ENCODE measurements around the gene NT5DC2. TPM values are rescaled to one million over a fixed set of nuclear protein-coding genes. Genes with fewer than 3 reads are reported as not detected.

NT5DC2 gene
- total RNA-seq (1 to 10 TPM; 5.5 to 5.8 TPM), polyA plus RNA-seq (1 to 10 TPM in 1 of 2 donors, not detected in 1; 1.3 TPM)

DNA sequence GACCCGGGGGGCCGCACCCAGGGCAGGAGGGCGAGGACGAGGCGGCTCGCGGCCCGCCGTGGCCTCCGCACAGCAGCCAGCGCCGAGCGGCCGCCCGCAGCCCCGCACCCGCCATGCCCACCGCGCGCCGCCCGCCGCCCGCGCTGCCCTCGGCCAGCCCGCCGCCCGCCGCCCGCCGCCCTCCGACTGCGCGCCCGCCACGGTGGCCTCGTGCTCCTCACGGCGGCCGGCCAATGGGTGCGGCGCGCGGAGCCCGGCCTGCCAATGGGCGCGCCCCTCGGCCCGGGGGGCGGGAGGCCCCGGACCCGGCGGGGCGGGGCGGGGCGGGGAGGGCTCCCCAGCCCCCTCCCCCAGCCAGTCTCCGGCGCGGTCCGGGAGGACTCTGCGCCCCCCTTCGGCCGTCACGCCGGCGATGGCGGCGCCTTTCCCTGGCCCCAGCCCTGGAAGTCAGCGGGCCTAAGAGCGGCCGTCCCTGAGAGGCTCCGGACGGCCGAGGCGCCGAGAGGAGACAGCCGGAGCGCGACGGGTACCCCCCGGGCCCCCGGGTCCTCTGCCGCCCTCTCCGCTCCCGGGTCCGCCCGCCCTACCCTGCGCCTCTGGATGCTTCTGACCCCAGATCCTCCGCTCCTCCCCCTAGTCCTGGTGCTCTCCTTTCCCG is at the start of gene NT5DC2:
NT5DC2 (minus strand) TSS at position 235 of the 658 bp plus-strand sequence; CDS start at position 115, 120 bp downstream.
- DNase-seq: peak in 4 of 5 donors; percentile 47 to 61 (median 54)
- H3K27ac Mint-ChIP-seq: peak within 1 kb of the TSS in 4 of 7 donors; percentile 64 to 94 (median 74)
- intact Hi-C loops (cut with micrococcal nuclease): no loop called here
- peaks cover 17 to 44% (median 33%) of the 10 kb centered on the region in 4 donors for H3K4me1 Mint-ChIP-seq
- H3K9me3 Mint-ChIP-seq: peaks cover 0 to 3% (median 0%) of the 10 kb centered on the region in 8 donors
- peak within 1 kb of the TSS in 1 of 2 donors; percentile 49 for H3K4me3 ChIP-seq (ENCODE audit: low read length in 2 of 2)
- POLR2A ChIA-PET (ENCODE audit: partially characterized antibody): no interaction called here
- peaks cover under 1 to 4% of the 10 kb centered on the region in 2 donors for H3K36me3 Mint-ChIP-seq
- H3K9me3 ChIP-seq (ENCODE audit: control insufficient read depth in 1 of 2, low read length in 2 of 2): no peaks in the 10 kb centered on the region
- CTCF ChIA-PET (ENCODE audit: partially characterized antibody): no interaction called here
- no peaks in the 10 kb centered on the region for H3K27me3 Mint-ChIP-seq
- H3K27ac ChIP-seq (ENCODE audit: low read depth, low read length): peak within 1 kb of the TSS; percentile 14
- H3K4me1 ChIP-seq (ENCODE audit: insufficient read depth, low read length): peaks cover 31% of the 10 kb centered on the region
- no peaks in the 10 kb centered on the region for H3K27me3 ChIP-seq (ENCODE audit: insufficient read depth, low read length)
- peak within 1 kb of the TSS; percentile 66 to 98 (median 78) for H3K4me3 Mint-ChIP-seq
- H3K36me3 ChIP-seq (ENCODE audit: insufficient read depth, low read length): no peaks in the 10 kb centered on the region

DNA sequence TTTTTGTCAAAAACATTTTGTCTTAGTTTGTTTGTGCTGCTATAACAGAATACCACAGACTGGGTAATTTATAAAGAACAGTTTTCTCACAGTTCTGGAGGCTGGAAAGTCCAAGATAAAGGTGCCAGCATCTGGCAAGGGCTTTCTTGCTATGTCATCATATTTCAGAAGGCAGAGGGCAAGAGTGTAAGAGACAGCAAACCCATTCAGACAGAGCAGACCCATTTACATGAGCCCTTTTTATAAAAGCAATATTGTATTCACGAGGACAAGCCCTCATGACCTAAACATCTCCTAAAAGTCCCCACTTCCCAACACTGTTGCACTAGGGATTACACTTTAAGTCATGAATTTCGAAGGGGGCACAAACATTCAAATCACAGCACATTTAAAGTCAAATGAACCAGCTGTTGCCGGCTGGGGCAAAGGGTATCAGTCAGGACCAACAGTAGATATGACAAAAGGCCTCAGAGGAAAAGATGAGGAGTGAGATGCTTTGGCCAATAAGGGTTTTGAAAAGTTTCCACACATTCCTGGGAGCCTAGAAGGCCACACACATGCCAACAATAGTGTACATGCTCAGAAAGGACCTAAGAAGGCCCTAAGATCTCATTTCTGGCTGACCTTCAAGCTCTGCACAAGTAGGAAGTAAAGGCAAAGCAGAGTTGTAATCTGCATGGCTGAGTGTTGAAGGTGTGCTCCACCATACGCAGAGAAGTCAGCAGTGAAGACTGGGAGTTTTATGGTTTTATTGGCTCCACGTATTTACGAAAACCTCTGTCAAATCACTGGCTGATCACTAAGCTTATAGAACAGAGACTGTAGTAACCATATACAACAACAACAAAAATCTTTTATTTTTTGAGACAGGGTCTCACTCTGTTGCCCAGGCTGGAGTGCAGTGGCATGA is 40.7 kb upstream of the NT5DC2 start:
- no peaks in the 10 kb centered on the region for H3K27me3 Mint-ChIP-seq
- Histone ChIP-seq H3K4me1 (ENCODE audit: insufficient read depth, low read length) (no peaks in the 10 kb centered on the region), H3K27me3 (ENCODE audit: insufficient read depth, low read length) (no peaks in the 10 kb centered on the region), H3K4me3 (ENCODE audit: low read length in 2 of 2) (no peak overlapping the region), H3K36me3 (ENCODE audit: insufficient read depth, low read length) (peaks cover 29% of the 10 kb centered on the region), H3K27ac (ENCODE audit: low read depth, low read length) (no peak overlapping the region), H3K9me3 (ENCODE audit: control insufficient read depth in 1 of 2, low read length in 2 of 2) (no peaks in the 10 kb centered on the region)
- peak overlapping the region in 4 of 7 donors; percentile 22 to 60 (median 30) for H3K27ac Mint-ChIP-seq
- H3K4me1 Mint-ChIP-seq: peaks cover 0 to 1% (median 0%) of the 10 kb centered on the region in 4 donors
- CTCF ChIA-PET (ENCODE audit: partially characterized antibody): interaction anchor here (1.2 kb wide), 1 partner anchor 7 kb away, joined by 3 read pairs; no protein-coding TSS in a partner anchor
- peaks cover 51 to 63% of the 10 kb centered on the region in 2 donors for H3K36me3 Mint-ChIP-seq
- no peak overlapping the region for H3K4me3 Mint-ChIP-seq
- no peaks in the 10 kb centered on the region for H3K9me3 Mint-ChIP-seq
- no peak for DNase-seq
- intact Hi-C loops (cut with micrococcal nuclease): no loop called here
- POLR2A ChIA-PET (ENCODE audit: partially characterized antibody): interaction anchor here (0.6 kb wide), 1 partner anchor 40 kb away, joined by 3 read pairs; no protein-coding TSS in a partner anchor

DNA sequence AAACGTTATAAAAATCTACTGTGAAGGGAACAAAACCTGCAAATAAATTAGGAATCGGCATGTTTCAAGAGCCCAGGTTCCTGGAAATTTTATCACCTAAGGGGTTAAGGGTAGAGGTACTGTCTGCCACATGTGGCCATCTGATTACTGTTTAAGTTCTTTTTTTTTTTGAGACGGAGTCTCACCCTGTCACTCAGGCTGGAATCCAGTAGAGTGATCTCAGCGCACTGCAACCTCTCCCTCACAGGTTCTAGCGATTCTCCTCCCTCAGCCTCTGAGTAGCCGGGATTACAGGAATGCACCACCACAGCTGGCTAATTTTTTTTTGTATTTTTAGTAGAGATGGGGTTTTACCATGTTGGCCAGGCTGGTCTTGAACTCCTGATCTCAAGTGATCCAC is 38.6 kb upstream of the NT5DC2 start:
- H3K27ac ChIP-seq (ENCODE audit: low read depth, low read length): no peak overlapping the region
- H3K36me3 ChIP-seq (ENCODE audit: insufficient read depth, low read length): peaks cover 9% of the 10 kb centered on the region

DNA sequence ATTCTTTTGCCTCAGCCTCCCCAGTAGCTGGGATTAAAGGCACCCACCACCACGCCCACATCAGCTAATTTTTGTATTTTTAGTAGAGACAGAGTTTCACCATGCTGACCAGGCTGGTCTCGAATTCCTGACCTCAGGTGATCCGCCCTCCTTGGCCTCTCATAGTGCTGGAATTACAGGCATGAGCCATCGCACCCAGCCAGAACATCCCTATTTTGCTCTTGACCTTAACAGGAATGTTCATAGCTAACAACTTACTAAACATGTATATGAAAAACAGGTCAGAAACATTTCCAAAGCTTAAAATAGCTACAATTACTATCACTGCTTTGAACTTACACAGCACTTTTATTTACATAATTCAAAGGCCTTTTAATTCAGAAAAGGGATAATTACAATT is 36.4 kb upstream of the NT5DC2 start:
- CTCF ChIA-PET (ENCODE audit: partially characterized antibody): interaction anchor here (1.5 kb wide), 1 partner anchor 10 kb away, joined by 3 read pairs; no protein-coding TSS in a partner anchor

More for the DNA sequence above, 38.6 kb upstream of the NT5DC2 start:
- Mint-ChIP-seq H3K4me3 (no peak overlapping the region), H3K9me3 (no peaks in the 10 kb centered on the region), H3K4me1 (no peaks in the 10 kb centered on the region), H3K36me3 (peaks cover 31 to 48% of the 10 kb centered on the region in 2 donors), H3K27ac (peak overlapping the region in 2 of 7 donors; percentile 24 to 75), H3K27me3 (no peaks in the 10 kb centered on the region)
- no peak overlapping the region for H3K4me3 ChIP-seq (ENCODE audit: low read length in 2 of 2)
- H3K27me3 ChIP-seq (ENCODE audit: insufficient read depth, low read length): no peaks in the 10 kb centered on the region
- CTCF ChIA-PET (ENCODE audit: partially characterized antibody): interaction anchor here (0.6 to 1.1 kb wide), 3 partner anchors 41 to 589 kb away, joined by 3 read pairs; partner anchors contain the start of gene ACY1
- DNase-seq: no peak
- POLR2A ChIA-PET (ENCODE audit: partially characterized antibody): no interaction called here
- intact Hi-C loops (cut with micrococcal nuclease): no loop called here
- H3K4me1 ChIP-seq (ENCODE audit: insufficient read depth, low read length): no peaks in the 10 kb centered on the region
- H3K9me3 ChIP-seq (ENCODE audit: control insufficient read depth in 1 of 2, low read length in 2 of 2): no peaks in the 10 kb centered on the region

DNA sequence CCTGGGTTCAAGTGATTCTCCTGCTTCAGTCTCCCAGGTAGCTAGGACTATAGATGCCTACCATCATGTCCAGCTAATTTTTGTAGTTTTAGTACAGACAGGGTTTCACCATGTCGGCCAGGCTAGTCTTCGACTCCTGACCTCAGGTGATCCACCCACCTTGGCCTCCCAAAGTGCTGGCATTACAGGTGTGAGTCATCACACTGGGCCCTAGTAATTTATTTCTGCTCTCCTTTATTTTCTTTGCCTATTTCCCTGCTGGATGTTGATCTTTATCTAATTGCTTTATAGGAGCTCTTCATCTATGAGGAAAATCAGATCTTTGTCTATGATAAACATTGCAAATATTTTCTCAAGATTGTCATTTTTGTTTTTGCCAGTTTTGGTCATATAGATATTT is 34.4 kb upstream of the NT5DC2 start:
- POLR2A ChIA-PET (ENCODE audit: partially characterized antibody): no interaction called here
- H3K36me3 ChIP-seq (ENCODE audit: insufficient read depth, low read length): peaks cover 10% of the 10 kb centered on the region
- no peaks in the 10 kb centered on the region for H3K9me3 Mint-ChIP-seq
- H3K27me3 Mint-ChIP-seq: no peaks in the 10 kb centered on the region
- H3K27ac Mint-ChIP-seq: peak overlapping the region in 2 of 7 donors; percentile 42 to 75
- peaks cover 24 to 33% of the 10 kb centered on the region in 2 donors for H3K36me3 Mint-ChIP-seq
- CTCF ChIA-PET (ENCODE audit: partially characterized antibody): no interaction called here
- intact Hi-C loops (cut with micrococcal nuclease): no loop called here
- DNase-seq: no peak
- no peaks in the 10 kb centered on the region for H3K9me3 ChIP-seq (ENCODE audit: control insufficient read depth in 1 of 2, low read length in 2 of 2)
- no peaks in the 10 kb centered on the region for H3K27me3 ChIP-seq (ENCODE audit: insufficient read depth, low read length)
- H3K4me3 ChIP-seq (ENCODE audit: low read length in 2 of 2): no peak overlapping the region
- H3K4me1 Mint-ChIP-seq: peaks cover 0 to 2% (median 0%) of the 10 kb centered on the region in 4 donors
- H3K4me3 Mint-ChIP-seq: no peak overlapping the region
- H3K27ac ChIP-seq (ENCODE audit: low read depth, low read length): no peak overlapping the region
- H3K4me1 ChIP-seq (ENCODE audit: insufficient read depth, low read length): no peaks in the 10 kb centered on the region

More for the DNA sequence above, 36.4 kb upstream of the NT5DC2 start:
- Mint-ChIP-seq H3K4me1 (peaks cover 0 to 2% (median 0%) of the 10 kb centered on the region in 4 donors), H3K27me3 (no peaks in the 10 kb centered on the region), H3K9me3 (no peaks in the 10 kb centered on the region), H3K36me3 (peaks cover 22 to 43% of the 10 kb centered on the region in 2 donors), H3K27ac (peak overlapping the region in 3 of 7 donors; percentile 13 to 47 (median 36)), H3K4me3 (no peak overlapping the region)
- DNase-seq: no peak
- no peaks in the 10 kb centered on the region for H3K4me1 ChIP-seq (ENCODE audit: insufficient read depth, low read length)
- intact Hi-C loops (cut with micrococcal nuclease): no loop called here
- H3K4me3 ChIP-seq (ENCODE audit: low read length in 2 of 2): no peak overlapping the region
- no peaks in the 10 kb centered on the region for H3K9me3 ChIP-seq (ENCODE audit: control insufficient read depth in 1 of 2, low read length in 2 of 2)
- POLR2A ChIA-PET (ENCODE audit: partially characterized antibody): no interaction called here
- H3K27me3 ChIP-seq (ENCODE audit: insufficient read depth, low read length): no peaks in the 10 kb centered on the region
- H3K36me3 ChIP-seq (ENCODE audit: insufficient read depth, low read length): peaks cover 13% of the 10 kb centered on the region
- H3K27ac ChIP-seq (ENCODE audit: low read depth, low read length): no peak overlapping the region

DNA sequence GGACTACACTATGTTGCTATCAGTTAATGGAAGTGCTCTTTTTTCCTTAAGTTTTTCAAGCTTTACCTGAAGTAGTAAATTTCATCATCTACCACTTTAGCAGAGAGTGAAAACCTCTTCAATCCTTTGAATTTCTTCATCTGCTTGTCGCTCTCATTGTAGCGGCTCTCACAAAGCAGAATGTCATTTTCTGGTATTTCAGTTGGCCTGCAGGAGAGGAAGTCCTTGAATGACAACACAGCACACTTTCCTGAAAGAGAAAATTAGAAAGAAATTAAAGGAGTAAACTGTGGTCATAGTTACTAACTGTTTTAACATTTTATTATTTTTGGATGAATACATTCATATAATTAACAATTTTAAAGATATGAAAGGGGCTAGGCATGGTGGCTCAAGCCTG is 30.3 kb upstream of the NT5DC2 start:
- no peak overlapping the region for H3K27ac Mint-ChIP-seq
- CTCF ChIA-PET (ENCODE audit: partially characterized antibody): no interaction called here
- no peak overlapping the region for H3K27ac ChIP-seq (ENCODE audit: low read depth, low read length)
- no peak for DNase-seq
- H3K9me3 Mint-ChIP-seq: no peaks in the 10 kb centered on the region
- H3K36me3 ChIP-seq (ENCODE audit: insufficient read depth, low read length): peaks cover 34% of the 10 kb centered on the region
- H3K4me3 Mint-ChIP-seq: no peak overlapping the region
- intact Hi-C loops (cut with micrococcal nuclease): no loop called here
- no peak overlapping the region for H3K4me3 ChIP-seq (ENCODE audit: low read length in 2 of 2)
- H3K36me3 Mint-ChIP-seq: peaks cover 43 to 53% of the 10 kb centered on the region in 2 donors
- POLR2A ChIA-PET (ENCODE audit: partially characterized antibody): no interaction called here
- H3K4me1 Mint-ChIP-seq: peaks cover 0 to 2% (median 0%) of the 10 kb centered on the region in 4 donors
- no peaks in the 10 kb centered on the region for H3K9me3 ChIP-seq (ENCODE audit: control insufficient read depth in 1 of 2, low read length in 2 of 2)
- H3K27me3 Mint-ChIP-seq: no peaks in the 10 kb centered on the region
- no peaks in the 10 kb centered on the region for H3K27me3 ChIP-seq (ENCODE audit: insufficient read depth, low read length)
- no peaks in the 10 kb centered on the region for H3K4me1 ChIP-seq (ENCODE audit: insufficient read depth, low read length)
